Measurements from ENCODE around the gene ELF5.

The ELF5 gene

DNA sequence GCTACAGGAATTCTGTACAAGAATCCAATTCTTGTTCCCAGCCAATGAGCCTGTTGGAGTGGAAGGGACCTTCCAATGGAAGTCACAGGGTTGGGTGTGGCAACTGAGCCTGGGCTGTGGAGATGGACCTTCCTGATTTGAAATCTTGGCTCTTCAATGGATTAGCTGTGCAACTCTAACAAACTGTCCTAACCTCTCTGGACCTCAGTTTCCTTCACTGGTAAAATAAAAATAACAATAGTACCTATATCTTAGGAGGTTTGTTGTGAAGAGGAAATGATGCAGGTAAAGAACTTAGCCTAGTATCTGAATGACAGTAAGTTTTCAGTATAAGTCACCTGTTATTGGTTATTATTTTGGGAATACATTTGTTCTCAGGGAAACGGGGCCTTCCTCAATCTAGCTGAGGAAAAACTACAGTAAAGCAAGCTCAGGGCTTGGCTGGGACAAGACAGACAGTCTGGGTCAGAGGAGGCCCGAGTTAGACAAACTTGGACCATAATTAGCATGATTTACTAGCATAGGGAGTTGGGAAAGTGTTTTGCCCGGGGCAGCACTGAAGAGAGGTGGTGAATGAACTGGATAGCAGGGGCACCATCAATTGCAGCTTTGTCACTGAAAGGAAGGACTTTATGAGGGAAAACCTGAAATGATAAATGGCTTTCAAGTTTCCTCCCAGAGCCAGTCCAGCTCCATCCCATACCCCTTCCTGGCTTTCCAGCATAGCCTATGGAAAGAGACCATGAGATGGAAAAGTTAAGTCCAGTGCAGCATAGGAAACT lies 13.7 kb downstream of the ELF5 start:
- TF ChIP-seq FOXP2 (optimal IDR thresholded peaks at IDR 0.05; ENCODE audit: borderline replicate concordance, extremely low read depth, extremely low read length, insufficient read depth) = no peak
- TF ChIP-seq POLR2AphosphoS5 (IDR thresholded peaks at IDR 0.05; ENCODE audit: low read depth, low read length) = no peak
- TF ChIP-seq, protein P1, sequence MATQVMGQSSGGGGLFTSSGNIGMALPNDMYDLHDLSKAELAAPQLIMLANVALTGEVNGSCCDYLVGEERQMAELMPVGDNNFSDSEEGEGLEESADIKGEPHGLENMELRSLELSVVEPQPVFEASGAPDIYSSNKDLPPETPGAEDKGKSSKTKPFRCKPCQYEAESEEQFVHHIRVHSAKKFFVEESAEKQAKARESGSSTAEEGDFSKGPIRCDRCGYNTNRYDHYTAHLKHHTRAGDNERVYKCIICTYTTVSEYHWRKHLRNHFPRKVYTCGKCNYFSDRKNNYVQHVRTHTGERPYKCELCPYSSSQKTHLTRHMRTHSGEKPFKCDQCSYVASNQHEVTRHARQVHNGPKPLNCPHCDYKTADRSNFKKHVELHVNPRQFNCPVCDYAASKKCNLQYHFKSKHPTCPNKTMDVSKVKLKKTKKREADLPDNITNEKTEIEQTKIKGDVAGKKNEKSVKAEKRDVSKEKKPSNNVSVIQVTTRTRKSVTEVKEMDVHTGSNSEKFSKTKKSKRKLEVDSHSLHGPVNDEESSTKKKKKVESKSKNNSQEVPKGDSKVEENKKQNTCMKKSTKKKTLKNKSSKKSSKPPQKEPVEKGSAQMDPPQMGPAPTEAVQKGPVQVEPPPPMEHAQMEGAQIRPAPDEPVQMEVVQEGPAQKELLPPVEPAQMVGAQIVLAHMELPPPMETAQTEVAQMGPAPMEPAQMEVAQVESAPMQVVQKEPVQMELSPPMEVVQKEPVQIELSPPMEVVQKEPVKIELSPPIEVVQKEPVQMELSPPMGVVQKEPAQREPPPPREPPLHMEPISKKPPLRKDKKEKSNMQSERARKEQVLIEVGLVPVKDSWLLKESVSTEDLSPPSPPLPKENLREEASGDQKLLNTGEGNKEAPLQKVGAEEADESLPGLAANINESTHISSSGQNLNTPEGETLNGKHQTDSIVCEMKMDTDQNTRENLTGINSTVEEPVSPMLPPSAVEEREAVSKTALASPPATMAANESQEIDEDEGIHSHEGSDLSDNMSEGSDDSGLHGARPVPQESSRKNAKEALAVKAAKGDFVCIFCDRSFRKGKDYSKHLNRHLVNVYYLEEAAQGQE (IDR thresholded peaks at IDR 0.05; ENCODE audit: insufficient read depth in 1 of 2, low read depth in 2 of 2, low read length in 2 of 2) = no peak
- TF ChIP-seq SIN3A (IDR thresholded peaks at IDR 0.05; ENCODE audit: borderline replicate concordance, insufficient read depth, low read length) = no peak
- no peak for TF ChIP-seq TAF1 (IDR thresholded peaks at IDR 0.05; ENCODE audit: borderline replicate concordance, insufficient read depth, low read length)

DNA sequence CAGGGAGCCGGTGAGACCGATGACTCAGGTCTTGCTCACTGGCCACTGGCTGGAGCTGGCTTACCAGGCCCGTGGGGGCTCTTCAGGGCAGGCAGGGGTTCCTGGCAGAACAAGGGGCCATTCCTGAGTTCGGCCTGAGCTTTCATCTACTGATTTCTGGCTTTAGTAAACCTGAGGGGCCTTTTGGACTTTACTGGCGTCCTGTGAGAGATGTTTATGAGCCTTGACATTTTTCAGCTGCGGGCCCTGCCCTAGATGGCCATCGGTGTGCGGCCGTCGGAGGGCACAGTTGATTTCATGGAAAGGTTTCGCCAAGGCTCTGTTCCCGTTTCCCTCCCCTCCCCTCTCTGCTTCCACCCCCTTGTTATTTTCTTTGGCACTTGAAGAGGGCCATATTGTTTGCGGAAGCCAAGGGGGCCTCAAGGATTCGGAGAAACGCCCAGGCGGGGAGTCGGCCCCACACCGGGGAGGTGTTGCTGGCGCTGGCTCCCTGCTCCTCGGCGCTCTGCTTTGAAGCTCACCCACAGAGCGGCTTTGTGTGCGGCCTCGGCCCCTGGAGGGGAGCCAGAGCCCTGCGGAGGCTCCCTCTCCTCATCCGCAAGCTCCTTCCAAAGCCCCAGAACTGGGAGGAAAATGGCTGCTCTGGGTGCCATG lies 17.7 kb downstream of the ELF5 start:
- TF ChIP-seq POLR2AphosphoS5 (IDR thresholded peaks at IDR 0.05; ENCODE audit: low read depth, low read length) (no peak), FOXP2 (optimal IDR thresholded peaks at IDR 0.05; ENCODE audit: borderline replicate concordance, extremely low read depth, extremely low read length, insufficient read depth) (no peak), TAF1 (IDR thresholded peaks at IDR 0.05; ENCODE audit: borderline replicate concordance, insufficient read depth, low read length) (no peak), SIN3A (IDR thresholded peaks at IDR 0.05; ENCODE audit: borderline replicate concordance, insufficient read depth, low read length) (no peak)
- TF ChIP-seq, protein P1 (IDR thresholded peaks at IDR 0.05; ENCODE audit: insufficient read depth in 1 of 2, low read depth in 2 of 2, low read length in 2 of 2) = no peak

DNA sequence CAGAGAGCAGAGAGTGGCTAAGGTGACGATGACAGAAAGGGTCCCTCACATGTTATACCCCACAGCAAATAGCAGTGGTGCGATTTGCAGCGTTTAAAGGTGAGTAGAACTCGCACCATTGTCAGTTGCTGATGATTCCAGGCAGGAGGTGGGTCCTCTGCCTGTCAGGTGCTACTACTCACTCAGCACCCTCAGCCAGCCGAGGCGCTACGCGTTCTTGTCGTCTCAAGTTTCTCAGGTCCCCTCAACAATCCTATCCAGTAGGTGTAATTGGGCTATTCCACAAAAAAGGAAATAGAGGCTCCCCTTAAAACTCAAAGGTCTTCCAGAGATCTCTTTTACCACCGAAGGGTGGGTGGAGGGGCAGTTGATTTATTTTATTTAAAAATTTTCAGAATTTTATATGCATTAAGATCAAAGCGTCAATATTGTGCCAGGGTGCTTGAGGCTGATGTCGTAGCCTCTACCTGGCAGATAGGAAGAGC lies 18.3 kb downstream of the ELF5 start:
- no peak for TF ChIP-seq POLR2AphosphoS5 (IDR thresholded peaks at IDR 0.05; ENCODE audit: low read depth, low read length)
- TF ChIP-seq, protein P1 (IDR thresholded peaks at IDR 0.05; ENCODE audit: insufficient read depth in 1 of 2, low read depth in 2 of 2, low read length in 2 of 2) = no peak

DNA sequence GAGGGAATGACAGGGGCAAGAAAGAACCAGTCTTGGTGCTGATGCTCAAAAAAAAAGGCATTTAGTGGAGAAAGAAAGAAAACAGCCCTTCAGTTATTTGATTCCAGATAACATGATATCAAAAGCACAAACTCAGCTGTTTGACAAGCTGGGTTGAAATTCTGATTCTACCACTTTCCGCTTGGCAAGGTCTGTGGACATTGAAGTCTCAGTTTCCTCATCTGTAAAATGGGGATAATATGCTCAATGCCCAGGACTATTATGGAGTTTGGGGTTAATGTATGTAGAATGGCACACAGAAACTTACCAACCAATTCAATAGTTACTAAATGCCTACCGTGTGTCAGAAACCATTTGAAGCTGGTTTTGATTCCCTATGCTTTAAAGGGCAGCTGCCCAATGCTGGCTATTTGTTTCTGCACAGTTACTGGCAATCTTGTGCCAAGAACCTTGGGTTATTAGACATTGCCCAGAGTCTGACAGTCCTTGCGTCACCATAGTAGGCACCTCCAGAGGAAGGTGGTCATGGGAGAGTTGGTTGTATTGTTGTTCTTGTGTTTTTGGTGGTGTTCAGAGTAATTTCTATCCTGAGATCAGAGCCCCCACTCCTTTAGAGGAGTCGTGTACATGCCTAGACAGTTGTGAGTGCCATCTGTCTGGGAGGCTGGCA lies 19.5 kb downstream of the ELF5 start:
- TF ChIP-seq TAF1 (IDR thresholded peaks at IDR 0.05; ENCODE audit: borderline replicate concordance, insufficient read depth, low read length) = no peak
- TF ChIP-seq, protein P1 (IDR thresholded peaks at IDR 0.05; ENCODE audit: insufficient read depth in 1 of 2, low read depth in 2 of 2, low read length in 2 of 2) = no peak
- TF ChIP-seq POLR2AphosphoS5 (IDR thresholded peaks at IDR 0.05; ENCODE audit: low read depth, low read length) = no peak
- no peak for TF ChIP-seq FOXP2 (optimal IDR thresholded peaks at IDR 0.05; ENCODE audit: borderline replicate concordance, extremely low read depth, extremely low read length, insufficient read depth)
- TF ChIP-seq SIN3A (IDR thresholded peaks at IDR 0.05; ENCODE audit: borderline replicate concordance, insufficient read depth, low read length) = no peak

Measured in PFSK-1 (cell line).